HG03469 (cell line): Measurements from ENCODE around the gene TNFAIP3.
"Not testable (repeated sequence)": the region's sequence is repeated elsewhere in the genome, so short reads cannot be mapped to it uniquely, and the experiment has no call there.

ENCODE experiments used
- ATAC-seq: cut with Tn5 transposase; IDR thresholded peaks from one replicate; pipeline ENCODE4 v1.9.1; 2021; ENCODE audit warnings: mild to moderate bottlenecking, moderate library complexity, moderate number of reproducible peaks; ENCODE audit not compliant: unreplicated experiment

Gene TNFAIP3

DNA sequence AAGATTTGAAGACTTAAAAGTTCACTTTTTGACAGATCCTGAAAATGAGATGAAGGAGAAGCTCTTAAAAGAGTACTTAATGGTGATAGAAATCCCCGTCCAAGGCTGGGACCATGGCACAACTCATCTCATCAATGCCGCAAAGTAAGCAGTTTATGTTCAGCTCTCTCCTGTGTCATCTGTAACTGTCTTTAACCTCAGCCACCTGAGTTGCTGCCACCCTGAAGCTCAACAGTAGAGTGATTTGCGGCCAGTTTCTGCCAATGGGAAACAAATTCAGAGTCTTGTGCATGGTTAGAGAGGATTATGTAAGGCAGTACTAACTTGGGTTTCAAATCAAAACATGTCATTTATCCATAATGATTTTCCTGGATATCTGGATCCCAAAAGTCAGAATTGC is 10.1 kb downstream of the TNFAIP3 start:
- no peak for ATAC-seq

DNA sequence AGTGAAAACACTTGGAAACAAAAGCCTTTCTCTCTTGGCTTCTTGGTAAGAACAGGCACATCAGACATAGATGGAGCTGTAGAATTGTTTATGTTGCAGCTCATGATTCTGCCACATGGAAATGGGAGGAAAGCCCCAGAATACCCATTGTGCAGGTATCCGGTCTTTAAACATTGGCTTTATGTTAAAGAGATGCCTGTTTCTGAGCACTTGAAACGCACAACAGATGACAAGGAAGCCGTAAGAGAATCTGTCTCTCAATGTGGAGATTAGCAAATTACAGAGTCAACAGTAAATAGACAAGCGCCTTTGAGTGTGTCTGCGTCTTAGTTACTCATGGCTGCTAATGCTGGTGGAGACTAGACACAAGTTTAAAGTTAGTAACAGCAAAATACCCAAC is 10.5 kb downstream of the TNFAIP3 start:
- no peak for ATAC-seq

DNA sequence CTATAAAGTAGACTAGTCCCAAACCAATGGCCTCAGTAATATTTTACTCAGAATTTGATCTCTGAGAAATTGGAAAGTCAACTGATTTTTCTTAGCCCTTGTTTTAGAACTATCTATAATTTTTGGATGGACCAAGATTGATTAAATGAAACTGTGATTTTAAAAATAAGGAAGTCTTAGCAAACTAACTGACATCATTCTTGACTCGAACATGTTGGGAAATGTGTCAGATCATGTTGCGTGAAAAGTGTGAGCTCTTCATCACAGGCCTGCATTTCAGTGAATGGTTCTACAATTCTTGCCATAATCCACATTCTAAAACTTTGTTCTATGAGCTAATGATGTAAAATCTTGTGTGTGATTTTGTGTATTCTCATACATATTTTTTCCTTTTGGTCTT is 11.0 kb downstream of the TNFAIP3 start:
- no peak for ATAC-seq

DNA sequence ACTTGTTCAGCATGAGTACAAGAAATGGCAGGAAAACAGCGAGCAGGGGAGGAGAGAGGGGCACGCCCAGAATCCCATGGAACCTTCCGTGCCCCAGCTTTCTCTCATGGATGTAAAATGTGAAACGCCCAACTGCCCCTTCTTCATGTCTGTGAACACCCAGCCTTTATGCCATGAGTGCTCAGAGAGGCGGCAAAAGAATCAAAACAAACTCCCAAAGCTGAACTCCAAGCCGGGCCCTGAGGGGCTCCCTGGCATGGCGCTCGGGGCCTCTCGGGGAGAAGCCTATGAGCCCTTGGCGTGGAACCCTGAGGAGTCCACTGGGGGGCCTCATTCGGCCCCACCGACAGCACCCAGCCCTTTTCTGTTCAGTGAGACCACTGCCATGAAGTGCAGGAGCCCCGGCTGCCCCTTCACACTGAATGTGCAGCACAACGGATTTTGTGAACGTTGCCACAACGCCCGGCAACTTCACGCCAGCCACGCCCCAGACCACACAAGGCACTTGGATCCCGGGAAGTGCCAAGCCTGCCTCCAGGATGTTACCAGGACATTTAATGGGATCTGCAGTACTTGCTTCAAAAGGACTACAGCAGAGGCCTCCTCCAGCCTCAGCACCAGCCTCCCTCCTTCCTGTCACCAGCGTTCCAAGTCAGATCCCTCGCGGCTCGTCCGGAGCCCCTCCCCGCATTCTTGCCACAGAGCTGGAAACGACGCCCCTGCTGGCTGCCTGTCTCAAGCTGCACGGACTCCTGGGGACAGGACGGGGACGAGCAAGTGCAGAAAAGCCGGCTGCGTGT is 11.6 kb downstream of the TNFAIP3 start:
- no peak for ATAC-seq

DNA sequence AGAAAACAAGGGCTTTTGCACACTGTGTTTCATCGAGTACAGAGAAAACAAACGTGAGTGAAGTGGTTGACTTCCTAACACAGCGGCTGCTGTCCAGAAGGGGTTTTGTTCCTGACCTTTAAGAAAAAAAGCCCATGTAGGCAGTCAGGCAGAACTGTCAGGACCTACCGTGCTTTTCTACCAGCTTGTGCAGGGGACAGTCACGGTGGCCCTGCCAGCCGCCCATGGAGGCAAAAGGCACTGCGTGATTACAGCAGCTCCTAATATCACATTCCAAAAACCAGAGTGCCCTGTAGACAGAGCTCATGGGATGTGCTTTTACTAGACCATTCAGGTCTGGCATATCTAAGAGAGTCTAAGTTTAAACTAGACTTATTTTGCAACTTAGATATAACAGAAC is 12.2 kb downstream of the TNFAIP3 start:
- no peak for ATAC-seq

DNA sequence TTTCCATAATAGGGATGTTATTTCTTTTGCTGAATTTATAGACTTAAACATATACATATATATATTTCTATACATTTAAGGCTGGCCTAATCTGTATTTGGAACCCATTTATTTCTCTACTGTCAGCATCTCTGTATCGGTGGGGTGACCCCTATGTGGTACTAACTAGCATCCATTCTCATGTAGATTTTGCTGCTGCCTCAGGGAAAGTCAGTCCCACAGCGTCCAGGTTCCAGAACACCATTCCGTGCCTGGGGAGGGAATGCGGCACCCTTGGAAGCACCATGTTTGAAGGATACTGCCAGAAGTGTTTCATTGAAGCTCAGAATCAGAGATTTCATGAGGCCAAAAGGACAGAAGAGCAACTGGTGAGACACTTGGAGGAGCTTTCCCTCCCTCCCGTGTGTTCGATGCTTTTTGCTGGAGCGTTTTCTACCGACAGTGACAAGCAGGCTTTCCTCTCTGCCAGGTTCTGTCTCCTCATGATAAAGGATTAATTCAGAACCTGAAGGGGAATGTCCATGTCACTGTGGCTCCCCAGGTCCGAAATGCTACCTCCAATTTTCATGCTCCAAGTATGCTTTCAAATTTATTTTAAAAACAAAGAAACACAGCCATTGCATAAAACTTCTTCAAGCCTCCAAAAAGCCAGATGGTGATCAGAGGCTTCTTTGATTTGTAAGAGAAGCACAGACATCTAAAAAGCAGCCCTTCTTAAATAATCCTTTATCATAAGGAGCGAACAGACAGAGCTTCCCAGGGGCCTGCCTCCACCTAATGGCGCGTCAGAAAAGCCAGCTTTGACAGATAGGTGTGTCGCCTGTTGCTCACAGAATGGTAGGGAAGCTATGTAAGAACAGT is 13.1 kb downstream of the TNFAIP3 start:
- ATAC-seq, result no peak

DNA sequence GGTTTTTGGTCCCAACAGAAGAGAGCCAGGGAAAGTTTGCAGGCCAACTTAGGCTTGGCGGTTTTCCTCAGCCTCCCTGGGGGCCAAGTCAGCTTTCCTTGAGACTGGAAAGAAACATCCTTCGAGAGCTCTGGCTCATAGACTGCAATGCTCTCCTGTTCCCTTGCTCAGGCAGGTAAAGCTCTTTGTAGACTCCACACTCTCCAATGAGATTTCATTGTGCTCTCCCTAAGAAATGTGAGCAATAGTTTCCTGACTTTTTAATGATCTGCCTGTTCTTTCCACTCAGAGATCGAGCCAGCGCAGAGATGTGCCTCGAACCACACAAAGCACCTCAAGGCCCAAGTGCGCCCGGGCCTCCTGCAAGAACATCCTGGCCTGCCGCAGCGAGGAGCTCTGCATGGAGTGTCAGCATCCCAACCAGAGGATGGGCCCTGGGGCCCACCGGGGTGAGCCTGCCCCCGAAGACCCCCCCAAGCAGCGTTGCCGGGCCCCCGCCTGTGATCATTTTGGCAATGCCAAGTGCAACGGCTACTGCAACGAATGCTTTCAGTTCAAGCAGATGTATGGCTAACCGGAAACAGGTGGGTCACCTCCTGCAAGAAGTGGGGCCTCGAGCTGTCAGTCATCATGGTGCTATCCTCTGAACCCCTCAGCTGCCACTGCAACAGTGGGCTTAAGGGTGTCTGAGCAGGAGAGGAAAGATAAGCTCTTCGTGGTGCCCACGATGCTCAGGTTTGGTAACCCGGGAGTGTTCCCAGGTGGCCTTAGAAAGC is 13.9 kb downstream of the TNFAIP3 start:
- ATAC-seq, result no peak

DNA sequence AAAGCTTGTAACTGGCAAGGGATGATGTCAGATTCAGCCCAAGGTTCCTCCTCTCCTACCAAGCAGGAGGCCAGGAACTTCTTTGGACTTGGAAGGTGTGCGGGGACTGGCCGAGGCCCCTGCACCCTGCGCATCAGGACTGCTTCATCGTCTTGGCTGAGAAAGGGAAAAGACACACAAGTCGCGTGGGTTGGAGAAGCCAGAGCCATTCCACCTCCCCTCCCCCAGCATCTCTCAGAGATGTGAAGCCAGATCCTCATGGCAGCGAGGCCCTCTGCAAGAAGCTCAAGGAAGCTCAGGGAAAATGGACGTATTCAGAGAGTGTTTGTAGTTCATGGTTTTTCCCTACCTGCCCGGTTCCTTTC is 14.4 kb downstream of the TNFAIP3 start:
- no peak for ATAC-seq

DNA sequence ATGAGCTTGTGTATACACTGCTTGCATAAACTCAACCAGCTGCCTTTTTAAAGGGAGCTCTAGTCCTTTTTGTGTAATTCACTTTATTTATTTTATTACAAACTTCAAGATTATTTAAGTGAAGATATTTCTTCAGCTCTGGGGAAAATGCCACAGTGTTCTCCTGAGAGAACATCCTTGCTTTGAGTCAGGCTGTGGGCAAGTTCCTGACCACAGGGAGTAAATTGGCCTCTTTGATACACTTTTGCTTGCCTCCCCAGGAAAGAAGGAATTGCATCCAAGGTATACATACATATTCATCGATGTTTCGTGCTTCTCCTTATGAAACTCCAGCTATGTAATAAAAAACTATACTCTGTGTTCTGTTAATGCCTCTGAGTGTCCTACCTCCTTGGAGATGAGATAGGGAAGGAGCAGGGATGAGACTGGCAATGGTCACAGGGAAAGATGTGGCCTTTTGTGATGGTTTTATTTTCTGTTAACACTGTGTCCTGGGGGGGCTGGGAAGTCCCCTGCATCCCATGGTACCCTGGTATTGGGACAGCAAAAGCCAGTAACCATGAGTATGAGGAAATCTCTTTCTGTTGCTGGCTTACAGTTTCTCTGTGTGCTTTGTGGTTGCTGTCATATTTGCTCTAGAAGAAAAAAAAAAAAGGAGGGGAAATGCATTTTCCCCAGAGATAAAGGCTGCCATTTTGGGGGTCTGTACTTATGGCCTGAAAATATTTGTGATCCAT is 15.3 kb downstream of the TNFAIP3 start:
- no peak for ATAC-seq

DNA sequence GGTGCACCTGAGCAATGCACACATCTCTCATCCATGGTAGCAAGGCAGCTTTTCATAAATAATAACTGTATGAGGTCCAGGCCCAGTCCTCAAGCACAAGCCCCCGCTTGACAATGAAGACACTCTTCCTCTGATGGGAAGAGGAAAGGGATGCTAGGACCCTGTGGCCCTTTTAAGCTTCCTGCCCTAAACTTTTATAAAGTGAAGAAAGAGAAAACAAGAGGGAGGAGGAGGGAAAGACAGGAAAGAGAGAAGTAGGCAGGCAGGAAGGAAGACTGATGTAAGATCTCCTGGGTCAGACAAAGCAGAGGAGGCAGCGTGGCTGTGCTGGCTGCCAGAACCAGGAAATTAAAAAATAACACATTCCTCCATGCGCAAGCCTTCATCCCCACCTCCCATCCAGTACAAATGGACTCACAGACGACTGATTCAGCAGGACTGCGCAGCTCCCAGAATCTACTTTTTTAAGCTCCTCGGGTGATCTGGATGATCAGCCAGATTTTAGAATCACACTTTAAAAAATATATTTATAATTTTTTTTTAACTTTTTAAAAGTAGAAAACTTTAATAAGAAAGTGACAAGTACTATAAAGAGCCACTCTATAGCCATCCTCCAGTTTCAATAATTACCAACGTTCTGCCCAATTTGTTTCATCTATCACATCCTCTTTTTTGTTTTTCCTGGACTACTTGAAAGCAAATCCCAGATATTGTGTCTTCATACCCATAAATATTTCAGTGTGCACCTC is 16.5 kb downstream of the TNFAIP3 start:
- ATAC-seq, result no peak

DNA sequence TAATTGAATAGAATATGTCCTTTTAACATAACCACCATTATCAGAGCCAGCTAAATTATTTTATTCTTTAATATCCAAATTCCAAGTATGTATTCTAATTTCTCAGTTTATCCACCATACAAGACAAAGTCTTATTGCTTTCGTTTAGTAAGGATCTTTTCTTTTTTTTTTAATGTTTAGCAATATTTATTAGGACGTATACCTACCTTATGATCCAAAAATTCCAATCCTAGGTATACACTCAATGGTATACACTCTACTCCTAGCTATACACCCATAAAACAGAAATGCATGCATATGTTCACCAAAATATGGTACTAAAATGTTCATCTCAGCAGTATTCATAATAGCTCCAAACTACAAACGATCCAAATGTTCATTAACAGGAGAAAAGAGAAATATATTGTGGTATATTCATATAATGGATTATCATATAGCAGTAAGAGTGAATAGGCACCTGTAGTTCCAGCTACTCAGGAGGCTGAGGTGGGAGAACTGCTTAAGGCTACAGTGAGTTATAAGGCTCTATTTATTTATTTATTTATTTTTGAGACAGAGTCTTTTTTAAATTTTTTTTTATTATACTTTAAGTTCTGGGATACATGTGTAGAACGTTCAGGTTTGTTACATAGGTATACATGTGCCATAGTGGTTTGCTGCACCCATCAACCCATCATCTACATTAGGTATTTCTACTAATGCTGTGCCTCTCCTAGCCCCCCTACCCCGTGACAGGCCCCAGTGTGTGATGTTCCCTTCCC is 17.3 kb downstream of the TNFAIP3 start:
- ATAC-seq, result no peak

DNA sequence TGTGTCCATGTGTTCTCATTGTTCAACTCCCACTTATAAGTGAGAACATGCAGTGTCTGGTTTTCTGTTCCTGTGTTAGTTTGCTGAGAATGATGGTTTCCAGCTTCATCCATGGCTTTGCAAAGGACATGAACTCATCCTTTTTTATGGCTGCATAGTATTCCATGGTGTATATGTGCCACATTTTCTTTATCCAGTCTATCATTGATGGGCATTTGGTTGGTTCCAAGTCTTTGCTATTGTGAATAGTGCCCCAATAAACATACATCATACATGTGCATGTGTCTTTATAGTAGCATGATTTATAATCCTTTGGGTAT is 17.8 kb downstream of the TNFAIP3 start:
- not testable (repeated sequence) for ATAC-seq

DNA sequence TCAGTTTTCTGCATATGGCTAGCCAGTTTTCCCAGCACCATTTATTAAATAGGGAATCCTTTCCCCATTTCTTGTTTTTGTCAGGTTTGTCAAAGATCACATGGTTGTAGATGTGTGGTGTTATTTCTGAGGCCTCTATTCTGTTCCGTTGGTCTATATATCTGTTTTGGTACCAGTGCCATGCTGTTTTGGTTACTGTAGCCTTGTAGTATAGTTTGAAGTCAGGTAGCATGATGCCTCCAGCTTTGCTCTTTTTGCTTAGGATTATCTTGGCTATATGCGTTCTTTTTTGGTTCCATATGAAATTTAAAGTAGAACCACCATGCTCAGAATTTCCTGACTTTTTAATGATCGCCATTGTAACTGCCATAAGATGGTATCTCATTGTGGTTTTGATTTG is 19.2 kb downstream of the TNFAIP3 start:
- not testable (repeated sequence) for ATAC-seq

DNA sequence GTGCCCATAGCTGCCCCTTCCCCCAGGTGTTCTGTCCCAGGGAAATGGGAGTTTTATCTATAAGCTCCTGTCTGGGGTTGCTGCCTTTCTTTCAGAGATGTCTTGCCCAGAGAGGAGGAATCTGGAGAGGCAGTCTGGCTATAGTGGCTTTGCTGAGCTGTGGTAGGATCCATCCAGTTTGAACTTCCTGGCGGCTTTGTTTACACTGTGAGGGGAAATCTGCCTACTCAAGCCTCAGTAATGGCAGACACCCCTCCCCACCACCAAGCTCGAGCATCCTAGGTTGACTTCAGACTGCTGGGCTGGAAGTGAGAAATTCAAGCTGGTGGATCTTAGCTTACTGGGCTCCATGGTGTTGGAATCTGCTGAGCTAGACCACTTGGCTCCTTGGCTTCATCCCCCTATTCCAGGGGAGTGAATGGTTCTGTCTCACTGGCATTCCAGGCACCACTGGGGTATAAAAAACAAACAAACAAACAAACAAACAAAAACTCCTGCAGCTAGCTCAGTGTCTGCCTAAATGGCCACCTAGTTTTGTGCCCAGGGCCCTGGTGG is 24.0 kb downstream of the TNFAIP3 start:
- ATAC-seq, result no peak

DNA sequence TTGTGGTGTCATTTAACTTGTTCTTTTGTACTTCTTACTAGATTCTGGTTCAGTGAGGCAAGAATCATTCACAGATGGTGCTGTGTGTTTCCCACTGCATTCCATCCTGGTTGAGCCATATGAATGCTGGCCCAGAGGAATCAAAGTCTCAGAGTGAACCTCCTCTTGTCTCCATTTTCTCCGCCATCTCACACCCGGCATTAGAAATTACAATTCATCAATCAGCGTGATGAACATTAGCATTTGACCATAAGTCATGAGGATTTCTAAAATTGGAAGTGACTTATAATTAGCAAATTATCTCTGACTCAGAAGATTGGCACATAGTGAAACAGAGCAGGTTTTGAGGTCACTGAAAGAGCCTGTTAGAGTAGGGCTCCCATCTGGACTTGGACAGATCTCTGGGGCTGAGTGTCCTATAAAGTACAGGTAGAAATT is 25.2 kb downstream of the TNFAIP3 start:
- ATAC-seq, result no peak

DNA sequence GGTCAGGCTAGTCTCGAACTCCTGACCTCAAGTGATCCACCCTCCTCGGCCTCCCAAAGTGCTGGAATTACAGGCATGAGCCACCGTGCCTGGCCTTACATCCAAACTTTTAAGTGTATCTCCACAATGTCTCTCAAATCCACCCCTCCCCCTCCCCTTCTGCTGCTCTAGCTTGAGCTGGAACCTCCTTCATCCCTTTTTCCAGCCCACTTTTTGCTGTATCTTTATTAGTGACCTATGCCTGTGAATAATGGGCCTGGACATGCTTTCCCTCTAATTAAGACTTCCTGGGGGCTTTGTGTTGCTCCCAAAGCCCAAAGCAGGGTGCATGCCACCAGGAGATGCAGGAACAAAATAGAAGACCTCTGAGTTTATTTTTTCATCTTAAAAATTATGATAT is 26.1 kb downstream of the TNFAIP3 start:
- ATAC-seq, result no peak

DNA sequence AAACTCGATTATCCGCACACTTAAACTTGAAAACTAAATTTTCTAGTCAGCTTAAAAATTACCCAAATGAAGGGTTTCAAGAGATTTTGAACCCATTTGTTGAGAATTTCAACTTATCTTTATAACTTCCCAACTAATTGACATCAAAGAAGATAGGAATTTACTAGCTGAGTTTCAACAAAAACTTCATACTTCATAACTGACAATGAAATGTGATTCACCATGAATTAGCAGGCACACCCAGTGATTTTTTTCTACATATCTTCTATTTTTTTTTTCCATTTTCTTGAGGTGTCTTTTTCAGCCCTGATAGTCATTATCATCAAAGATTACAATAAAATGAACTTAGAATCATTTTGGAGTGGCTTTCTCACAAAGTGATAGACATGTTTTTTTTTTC is 26.7 kb downstream of the TNFAIP3 start:
- no peak for ATAC-seq

DNA sequence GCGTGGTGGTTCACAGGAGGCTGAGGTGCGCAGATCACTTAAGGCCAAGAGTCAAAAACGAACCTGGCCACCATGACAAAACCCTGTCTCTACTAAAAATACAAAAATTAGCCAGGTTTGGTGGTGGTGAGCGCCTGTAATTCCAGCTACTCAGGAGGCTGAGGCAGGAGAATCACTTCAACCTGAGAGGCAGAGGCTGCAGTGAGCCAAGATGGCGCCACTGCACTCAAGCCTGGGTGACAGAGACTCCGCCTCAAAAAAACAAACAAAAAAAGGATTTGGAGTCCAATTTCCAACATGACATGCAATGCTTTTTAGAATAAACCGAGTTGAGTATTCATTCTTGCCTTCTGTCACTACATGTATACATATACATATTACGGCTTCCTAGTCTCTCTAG is 27.3 kb downstream of the TNFAIP3 start:
- ATAC-seq, result not testable (repeated sequence)

DNA sequence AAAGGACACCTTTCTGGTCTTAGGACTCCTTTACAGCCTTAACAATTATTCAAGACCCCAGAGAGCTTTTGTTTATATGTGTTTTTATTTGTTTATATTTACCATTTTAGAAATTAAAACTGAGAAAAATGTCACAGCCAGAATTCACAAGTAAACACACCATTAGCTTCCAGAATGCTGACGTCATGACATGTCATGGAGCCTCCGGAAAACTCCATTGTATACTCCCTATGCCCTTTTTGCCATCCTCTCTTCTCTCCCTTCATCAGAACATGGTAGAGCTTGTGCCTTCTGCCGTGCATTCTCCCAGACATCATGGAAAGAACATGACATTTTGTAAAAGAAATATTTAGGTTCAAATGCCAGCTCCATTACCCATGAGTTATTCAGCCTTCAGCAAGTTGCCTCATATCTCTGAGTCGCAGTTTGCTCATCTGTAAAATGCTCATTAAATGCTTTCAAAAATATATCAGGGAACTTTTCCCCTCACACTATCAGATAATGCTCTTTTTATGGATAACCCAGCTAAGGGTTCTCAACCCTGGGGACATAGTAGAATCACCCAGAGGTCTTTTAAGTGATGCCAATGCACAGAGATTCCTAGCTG is 27.8 kb downstream of the TNFAIP3 start:
- no peak for ATAC-seq
